Common myeloid progenitor, CD34-positive (primary cell): ENCODE measurements around the gene ZNF317.
A peak's percentile ranks its signal among the peaks of the same experiment; 100 is the strongest.

Experiments
- CTCF ChIA-PET: fragments of 350-600 bp; sonication (Branson Sonifier 250); formaldehyde crosslinking; loops from one replicate; lab custom pipeline; 2021; ENCODE audit warnings: antibody characterized with exemption; lab: Charles Lee
- POLR2A ChIA-PET: fragments of 350-600 bp; sonication (Branson Sonifier 250); formaldehyde crosslinking; loops from one replicate; lab custom pipeline; 2021; ENCODE audit warnings: antibody characterized with exemption; lab: Charles Lee
- DNase-seq, 3 donors: peaks; one replicate each; pipeline versions ENCODE4 v3.0.0 to v3.0.0-alpha.2; 2013
- H3K27ac ChIP-seq, 2 experiments: 1 replicate in 1 of 2; 2 replicates in 1 of 2; pipeline ENCODE4 v1.7.0; 2013; ENCODE audit warnings: inconsistent platforms in 2 of 2, low read length in 2 of 2, mild to moderate bottlenecking in 2 of 2, low read depth in 1 of 2, moderate library complexity in 1 of 2; ENCODE audit not compliant: severe bottlenecking in 2 of 2, insufficient read depth in 1 of 2, poor library complexity in 1 of 2
- H3K27me3 ChIP-seq, 5 experiments: replicated peaks in 2 of 5; 1 replicate in 3 of 5; 2 replicates in 2 of 5; pipeline versions ENCODE4 v1.6.1 to v1.7.0; 2013; ENCODE audit warnings: low read length in 4 of 5, mild to moderate bottlenecking in 2 of 5, moderate library complexity in 2 of 5, inconsistent platforms in 1 of 5; ENCODE audit not compliant: insufficient read depth in 5 of 5, control insufficient read depth in 4 of 5
- H3K36me3 ChIP-seq, 4 experiments: 1 replicate in 2 of 4; 2 replicates in 2 of 4; pipeline versions ENCODE4 v1.6.1 to v1.7.0; 2013; ENCODE audit warnings: low read length in 3 of 4, control low read depth in 1 of 4, mild to moderate bottlenecking in 1 of 4; ENCODE audit not compliant: control insufficient read depth in 4 of 4, insufficient read depth in 4 of 4
- H3K4me1 ChIP-seq, 4 experiments: 1 replicate in 3 of 4; 2 replicates in 1 of 4; pipeline versions ENCODE4 v1.6.1 to v1.7.1; 2013; ENCODE audit warnings: low read length in 3 of 4, mild to moderate bottlenecking in 3 of 4, control low read depth in 1 of 4, inconsistent platforms in 1 of 4, moderate library complexity in 1 of 4; ENCODE audit not compliant: control insufficient read depth in 4 of 4, insufficient read depth in 4 of 4; ENCODE audit errors: control extremely low read depth in 1 of 4
- H3K4me3 ChIP-seq, 7 experiments: 1 replicate in 4 of 7; 2 replicates in 3 of 7; pipeline versions ENCODE4 v1.5.1 to v1.7.0; 2013; ENCODE audit warnings: mild to moderate bottlenecking in 7 of 7, low read length in 6 of 7, moderate library complexity in 6 of 7, inconsistent platforms in 2 of 7, low read depth in 2 of 7, control low read depth in 1 of 7; ENCODE audit not compliant: insufficient read depth in 4 of 7, control insufficient read depth in 1 of 7; ENCODE audit errors: extremely low read depth in 1 of 7
- H3K9me3 ChIP-seq, 5 experiments: 1 replicate in 4 of 5; 2 replicates in 1 of 5; pipeline versions ENCODE4 v1.6.1 to v1.7.1; 2013; ENCODE audit warnings: low read length in 4 of 5, mild to moderate bottlenecking in 2 of 5, inconsistent platforms in 1 of 5, low read depth in 1 of 5, moderate library complexity in 1 of 5; ENCODE audit not compliant: control insufficient read depth in 4 of 5, insufficient read depth in 2 of 5; ENCODE audit errors: control extremely low read depth in 1 of 5
- WGBS: methylation state at CpG from one replicate; pipeline ENCODE4 v1.1.5; 2013; ENCODE audit not compliant: insufficient coverage; 5-methylcytosine and 5-hydroxymethylcytosine counted together

ZNF317 gene

GRCh38 chr19:9150650-9151049 is 10.5 kb downstream of the ZNF317 start:
- DNase-seq = no peak
- no peak overlapping the region for H3K4me3 ChIP-seq
- no peaks in the 10 kb centered on the region for H3K27me3 ChIP-seq
- ChIA-PET POLR2A (no interaction called here), CTCF (no interaction called here)
- peaks cover 7 to 78% (median 54%) of the 10 kb centered on the region in 5 experiments for H3K9me3 ChIP-seq
- no peaks in the 10 kb centered on the region for H3K4me1 ChIP-seq
- H3K36me3 ChIP-seq = peaks cover 13 to 76% (median 54%) of the 10 kb centered on the region in 4 experiments
- 100% methylated on average over 1 of the region's 5 CpGs for WGBS
- H3K27ac ChIP-seq = no peak overlapping the region

GRCh38 chr19:9151367-9151766 is 11.2 kb downstream of the ZNF317 start:
- no peak for DNase-seq
- Histone ChIP-seq H3K9me3 (peaks cover 6 to 81% (median 60%) of the 10 kb centered on the region in 5 experiments), H3K27me3 (no peaks in the 10 kb centered on the region), H3K4me3 (no peak overlapping the region), H3K4me1 (no peaks in the 10 kb centered on the region), H3K36me3 (peaks cover 20 to 84% (median 59%) of the 10 kb centered on the region in 4 experiments), H3K27ac (no peak overlapping the region)
- ChIA-PET CTCF (no interaction called here), POLR2A (no interaction called here)
- 100% methylated on average over 3 of the region's 5 CpGs for WGBS

GRCh38 chr19:9155591-9155990 is 15.4 kb downstream of the ZNF317 start:
- Histone ChIP-seq H3K9me3 (peaks cover 6 to 88% (median 70%) of the 10 kb centered on the region in 5 experiments), H3K36me3 (peaks cover 33 to 91% (median 73%) of the 10 kb centered on the region in 4 experiments), H3K27ac (no peak overlapping the region), H3K4me3 (peak overlapping the region in 1 of 7 experiments; percentile 44), H3K27me3 (peaks cover 0 to 3% (median 0%) of the 10 kb centered on the region in 5 experiments), H3K4me1 (no peaks in the 10 kb centered on the region)
- 97% methylated on average over 4 of the region's 4 CpGs for WGBS
- POLR2A ChIA-PET = no interaction called here
- no peak for DNase-seq
- CTCF ChIA-PET = no interaction called here

GRCh38 chr19:9156304-9156703 is 16.1 kb downstream of the ZNF317 start:
- Histone ChIP-seq H3K27me3 (peaks cover 0 to 8% (median 0%) of the 10 kb centered on the region in 5 experiments), H3K4me1 (no peaks in the 10 kb centered on the region), H3K9me3 (peaks cover 7 to 88% (median 72%) of the 10 kb centered on the region in 5 experiments), H3K4me3 (no peak overlapping the region), H3K27ac (no peak overlapping the region), H3K36me3 (peaks cover 40 to 91% (median 78%) of the 10 kb centered on the region in 4 experiments)
- POLR2A ChIA-PET = no interaction called here
- 80% methylated on average over 1 of the region's 1 CpG for WGBS
- CTCF ChIA-PET = no interaction called here
- no peak for DNase-seq

GRCh38 chr19:9159891-9160290 is 19.7 kb downstream of the ZNF317 start:
- peaks cover 9 to 75% (median 69%) of the 10 kb centered on the region in 5 experiments for H3K9me3 ChIP-seq
- peaks cover 58 to 96% (median 93%) of the 10 kb centered on the region in 4 experiments for H3K36me3 ChIP-seq
- DNase-seq = no peak
- POLR2A ChIA-PET = no interaction called here
- no peaks in the 10 kb centered on the region for H3K4me1 ChIP-seq
- CTCF ChIA-PET = no interaction called here
- H3K27me3 ChIP-seq = peaks cover 0 to 8% (median 0%) of the 10 kb centered on the region in 5 experiments
- over 99% methylated on average over 13 of the region's 13 CpGs for WGBS
- peak overlapping the region in 1 of 7 experiments; percentile 29 for H3K4me3 ChIP-seq
- H3K27ac ChIP-seq = no peak overlapping the region

GRCh38 chr19:9161427-9161826 is 21.2 kb downstream of the ZNF317 start:
- Histone ChIP-seq H3K4me3 (peak overlapping the region in 1 of 7 experiments; percentile 45), H3K27ac (no peak overlapping the region), H3K4me1 (no peaks in the 10 kb centered on the region), H3K9me3 (peaks cover 7 to 62% (median 60%) of the 10 kb centered on the region in 5 experiments), H3K27me3 (peaks cover 0 to 8% (median 0%) of the 10 kb centered on the region in 5 experiments), H3K36me3 (peaks cover 47 to 88% (median 81%) of the 10 kb centered on the region in 4 experiments)
- WGBS = 99% methylated on average over 12 of the region's 12 CpGs
- DNase-seq = no peak
- CTCF ChIA-PET = interaction anchor here (0.9 kb wide), 1 partner anchor 43 kb away, joined by 4 read pairs; no protein-coding TSS in a partner anchor
- POLR2A ChIA-PET = no interaction called here

- peaks cover 32 to 59% (median 47%) of the 10 kb centered on the region in 4 experiments for H3K36me3 ChIP-seq
- ChIA-PET CTCF (no interaction called here), POLR2A (no interaction called here)
- H3K4me3 ChIP-seq = no peak overlapping the region
- WGBS = 86% methylated on average over 1 of the region's 3 CpGs
- peaks cover 7 to 28% (median 28%) of the 10 kb centered on the region in 5 experiments for H3K9me3 ChIP-seq
- H3K27me3 ChIP-seq = peaks cover 0 to 8% (median 0%) of the 10 kb centered on the region in 5 experiments
- H3K4me1 ChIP-seq = no peaks in the 10 kb centered on the region
- no peak for DNase-seq
- no peak overlapping the region for H3K27ac ChIP-seq
Observed at GRCh38 chr19:9165261-9165660, 25.1 kb downstream of the ZNF317 start.
